Activated B cell treated with CpG ODN at 0.5 μM for 24 hours (primary cell): ENCODE data around the gene EFNA5. TPM values are rescaled to one million over a fixed set of nuclear protein-coding genes. Genes with fewer than 3 reads are reported as not detected.

Experiments used
- ATAC-seq: fragments of 200-7000 bp; cut with Tn5 transposase; one replicate; pipeline ENCODE4 v1.10.0; 2021; ENCODE audit warnings: low read depth, mild to moderate bottlenecking, moderate library complexity
- CTCF ChIA-PET: fragments of 350-600 bp; sonication (Branson Sonifier 250); formaldehyde crosslinking; loops from one replicate; lab custom pipeline; 2021; ENCODE audit warnings: antibody characterized with exemption; lab: Charles Lee
- POLR2A ChIA-PET: fragments of 350-600 bp; sonication (Branson Sonifier 250); formaldehyde crosslinking; loops from one replicate; lab custom pipeline; 2021; ENCODE audit warnings: antibody characterized with exemption; lab: Charles Lee
- DNase-seq: peaks from one replicate; pipeline ENCODE4 v3.0.0; 2022
- H3K27ac Mint-ChIP-seq: one replicate; pipeline ENCODE4 v1.8.0; 2020; ENCODE audit warnings: mixed read lengths
- H3K27me3 Mint-ChIP-seq: one replicate; pipeline ENCODE4 v1.8.0; 2021; ENCODE audit warnings: mixed read lengths
- H3K36me3 Mint-ChIP-seq: one replicate; pipeline ENCODE4 v1.8.0; 2021; ENCODE audit warnings: low read depth, mixed read lengths
- H3K4me1 Mint-ChIP-seq: one replicate; pipeline ENCODE4 v1.8.0; 2021; ENCODE audit warnings: mixed read lengths
- H3K4me3 Mint-ChIP-seq: one replicate; pipeline ENCODE4 v1.8.0; 2020; ENCODE audit warnings: mild to moderate bottlenecking, mixed read lengths
- H3K9me3 Mint-ChIP-seq: one replicate; pipeline ENCODE4 v1.8.0; 2020; ENCODE audit warnings: mixed read lengths
- CTCF ChIP-seq: fragments of 200-600 bp; IDR thresholded peaks from one replicate; pipeline ENCODE4 v1.8.0; 2022; ENCODE audit warnings: antibody characterized with exemption, mild to moderate bottlenecking
- intact Hi-C: fragments of 100-400 bp; cut with micrococcal nuclease; formaldehyde crosslinking; loops from one replicate; pipeline ENCODE4 v1.15.1; 2024
- total RNA-seq: library from RNA; stranded (reverse); gene quantifications from 2 replicates; pipeline ENCODE4 v1.2.3, GENCODE V29; 2022

The EFNA5 gene
- total RNA-seq, 1 donor from 2014 or later, result not detected

DNA sequence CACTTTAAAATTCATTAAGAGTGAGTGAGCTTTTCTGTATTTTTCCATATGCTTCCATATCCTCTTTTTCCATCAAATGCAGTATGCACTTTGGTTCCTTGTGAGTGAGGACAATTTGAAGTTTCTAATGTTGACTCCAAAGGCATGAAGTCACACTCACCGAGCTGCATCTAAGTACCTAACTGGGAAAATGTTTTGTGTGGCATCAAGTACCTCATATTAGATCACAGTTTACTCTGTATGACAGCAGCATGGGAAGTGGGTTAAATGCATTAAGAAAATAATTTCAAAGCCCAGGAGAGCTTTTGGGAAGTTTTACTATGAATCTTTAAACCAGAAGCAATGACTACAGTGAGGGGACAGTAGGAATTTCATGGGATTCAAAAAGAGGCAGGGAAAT is 207.0 kb downstream of the EFNA5 start:
- no peak overlapping the region for H3K4me3 Mint-ChIP-seq
- H3K27me3 Mint-ChIP-seq, result peaks cover 3% of the 10 kb centered on the region
- intact Hi-C loops, result no loop called here
- DNase-seq (no peak), ATAC-seq (no peak)
- TF ChIP-seq CTCF, result no peak
- H3K9me3 Mint-ChIP-seq, result no peaks in the 10 kb centered on the region
- H3K4me1 Mint-ChIP-seq, result no peaks in the 10 kb centered on the region
- ChIA-PET CTCF (no interaction called here), POLR2A (no interaction called here)
- no peaks in the 10 kb centered on the region for H3K36me3 Mint-ChIP-seq
- H3K27ac Mint-ChIP-seq, result no peak overlapping the region

GRCh38 chr5:107461770-107462169 is 209.0 kb downstream of the EFNA5 start:
- POLR2A ChIA-PET, result no interaction called here
- TF ChIP-seq CTCF, result no peak
- no peak for ATAC-seq
- CTCF ChIA-PET, result no interaction called here
- peaks cover 3% of the 10 kb centered on the region for H3K27me3 Mint-ChIP-seq
- no peaks in the 10 kb centered on the region for H3K9me3 Mint-ChIP-seq
- no peaks in the 10 kb centered on the region for H3K4me1 Mint-ChIP-seq
- intact Hi-C loops, result no loop called here
- no peak overlapping the region for H3K4me3 Mint-ChIP-seq
- DNase-seq, result no peak
- no peak overlapping the region for H3K27ac Mint-ChIP-seq
- no peaks in the 10 kb centered on the region for H3K36me3 Mint-ChIP-seq

DNA sequence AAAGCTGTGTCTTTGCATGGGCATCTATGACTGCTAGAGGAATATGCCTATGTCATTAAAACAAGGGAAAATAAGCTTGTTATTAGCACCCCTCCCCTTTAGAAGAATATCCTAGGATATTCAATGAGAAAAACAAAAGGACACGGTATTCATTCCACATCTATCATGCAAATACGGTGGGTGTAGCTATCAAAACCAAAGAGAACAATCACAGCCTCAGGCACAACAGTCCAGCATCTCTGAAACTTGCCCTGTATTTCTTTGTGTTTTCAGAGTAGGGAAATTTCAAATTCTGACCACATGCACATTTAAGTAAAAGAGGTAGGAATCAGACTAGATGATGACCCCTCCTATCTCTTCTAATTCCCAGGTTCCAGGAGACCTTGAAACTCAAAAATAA is 209.9 kb downstream of the EFNA5 start:
- peaks cover 3% of the 10 kb centered on the region for H3K27me3 Mint-ChIP-seq
- H3K4me3 Mint-ChIP-seq, result no peak overlapping the region
- POLR2A ChIA-PET, result no interaction called here
- H3K9me3 Mint-ChIP-seq, result no peaks in the 10 kb centered on the region
- DNase-seq (no peak), ATAC-seq (no peak)
- intact Hi-C loops, result no loop called here
- no peaks in the 10 kb centered on the region for H3K4me1 Mint-ChIP-seq
- TF ChIP-seq CTCF, result no peak
- H3K27ac Mint-ChIP-seq, result no peak overlapping the region
- CTCF ChIA-PET, result no interaction called here
- no peaks in the 10 kb centered on the region for H3K36me3 Mint-ChIP-seq

- TF ChIP-seq CTCF, result no peak
- Mint-ChIP-seq H3K27ac (no peak overlapping the region), H3K4me3 (no peak overlapping the region), H3K4me1 (no peaks in the 10 kb centered on the region), H3K9me3 (no peaks in the 10 kb centered on the region), H3K36me3 (no peaks in the 10 kb centered on the region), H3K27me3 (peaks cover 3% of the 10 kb centered on the region)
- CTCF ChIA-PET, result no interaction called here
- POLR2A ChIA-PET, result no interaction called here
- ATAC-seq (no peak), DNase-seq (no peak)
- intact Hi-C loops, result no loop called here
These were observed 211.1 kb downstream of the EFNA5 start for GRCh38 chr5:107459605-107460004.

DNA sequence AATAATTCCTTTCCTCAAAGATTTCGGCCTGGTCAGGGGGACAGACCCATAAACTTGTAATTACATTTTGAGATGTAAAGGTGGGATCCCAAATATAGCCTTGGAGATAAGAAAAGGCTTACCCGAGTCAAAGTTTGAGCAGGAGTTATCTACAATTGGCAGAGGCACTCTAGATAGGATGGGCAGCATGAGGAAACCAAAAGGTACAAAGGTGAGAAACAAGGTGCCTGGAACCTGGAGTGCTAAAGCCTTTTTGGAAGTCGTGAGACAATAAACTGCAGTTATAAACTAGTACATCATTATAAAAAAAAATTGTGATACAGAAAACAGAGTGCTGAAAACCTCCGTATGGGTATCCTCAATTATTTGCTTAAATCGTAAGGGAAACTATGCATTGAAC is 212.4 kb downstream of the EFNA5 start:
- DNase-seq (no peak), ATAC-seq (no peak)
- no peaks in the 10 kb centered on the region for H3K36me3 Mint-ChIP-seq
- POLR2A ChIA-PET, result no interaction called here
- peaks cover 3% of the 10 kb centered on the region for H3K27me3 Mint-ChIP-seq
- no peak overlapping the region for H3K27ac Mint-ChIP-seq
- TF ChIP-seq CTCF, result no peak
- no peak overlapping the region for H3K4me3 Mint-ChIP-seq
- no peaks in the 10 kb centered on the region for H3K4me1 Mint-ChIP-seq
- no peaks in the 10 kb centered on the region for H3K9me3 Mint-ChIP-seq
- intact Hi-C loops, result no loop called here
- CTCF ChIA-PET, result no interaction called here
